GM12872 (cell line): ENCODE data around the gene SELENBP1.

Source experiments
- TF ChIP-seq, protein P1 (sequence below): IDR thresholded peaks from 3 replicates; pipeline ENCODE4 v1.5.1; 2011; ENCODE audit warnings: low read depth, mild to moderate bottlenecking, low read length, moderate library complexity; ENCODE audit not compliant: insufficient read depth

The SELENBP1 gene

DNA sequence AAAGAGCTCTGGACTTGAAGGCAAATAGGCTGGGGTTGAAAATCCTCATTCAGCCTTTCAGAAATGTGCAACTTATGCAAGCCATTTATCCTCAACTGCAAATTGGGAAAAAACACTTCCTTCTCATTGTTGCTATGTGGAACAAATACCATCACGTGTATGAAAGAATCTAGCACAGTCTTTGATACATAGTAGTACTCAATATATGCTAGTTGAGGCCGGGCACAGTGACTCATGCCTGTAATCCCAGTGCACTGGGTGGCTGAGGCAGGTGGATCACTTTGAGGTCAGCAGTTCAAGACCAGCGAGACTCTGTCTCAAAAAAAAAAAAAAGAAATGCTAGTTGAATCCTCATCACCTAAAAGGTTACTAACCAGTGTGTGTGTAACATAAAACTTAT, 53.5 kb downstream of the SELENBP1 start:
- TF ChIP-seq, protein P1, sequence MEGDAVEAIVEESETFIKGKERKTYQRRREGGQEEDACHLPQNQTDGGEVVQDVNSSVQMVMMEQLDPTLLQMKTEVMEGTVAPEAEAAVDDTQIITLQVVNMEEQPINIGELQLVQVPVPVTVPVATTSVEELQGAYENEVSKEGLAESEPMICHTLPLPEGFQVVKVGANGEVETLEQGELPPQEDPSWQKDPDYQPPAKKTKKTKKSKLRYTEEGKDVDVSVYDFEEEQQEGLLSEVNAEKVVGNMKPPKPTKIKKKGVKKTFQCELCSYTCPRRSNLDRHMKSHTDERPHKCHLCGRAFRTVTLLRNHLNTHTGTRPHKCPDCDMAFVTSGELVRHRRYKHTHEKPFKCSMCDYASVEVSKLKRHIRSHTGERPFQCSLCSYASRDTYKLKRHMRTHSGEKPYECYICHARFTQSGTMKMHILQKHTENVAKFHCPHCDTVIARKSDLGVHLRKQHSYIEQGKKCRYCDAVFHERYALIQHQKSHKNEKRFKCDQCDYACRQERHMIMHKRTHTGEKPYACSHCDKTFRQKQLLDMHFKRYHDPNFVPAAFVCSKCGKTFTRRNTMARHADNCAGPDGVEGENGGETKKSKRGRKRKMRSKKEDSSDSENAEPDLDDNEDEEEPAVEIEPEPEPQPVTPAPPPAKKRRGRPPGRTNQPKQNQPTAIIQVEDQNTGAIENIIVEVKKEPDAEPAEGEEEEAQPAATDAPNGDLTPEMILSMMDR: no peak

DNA sequence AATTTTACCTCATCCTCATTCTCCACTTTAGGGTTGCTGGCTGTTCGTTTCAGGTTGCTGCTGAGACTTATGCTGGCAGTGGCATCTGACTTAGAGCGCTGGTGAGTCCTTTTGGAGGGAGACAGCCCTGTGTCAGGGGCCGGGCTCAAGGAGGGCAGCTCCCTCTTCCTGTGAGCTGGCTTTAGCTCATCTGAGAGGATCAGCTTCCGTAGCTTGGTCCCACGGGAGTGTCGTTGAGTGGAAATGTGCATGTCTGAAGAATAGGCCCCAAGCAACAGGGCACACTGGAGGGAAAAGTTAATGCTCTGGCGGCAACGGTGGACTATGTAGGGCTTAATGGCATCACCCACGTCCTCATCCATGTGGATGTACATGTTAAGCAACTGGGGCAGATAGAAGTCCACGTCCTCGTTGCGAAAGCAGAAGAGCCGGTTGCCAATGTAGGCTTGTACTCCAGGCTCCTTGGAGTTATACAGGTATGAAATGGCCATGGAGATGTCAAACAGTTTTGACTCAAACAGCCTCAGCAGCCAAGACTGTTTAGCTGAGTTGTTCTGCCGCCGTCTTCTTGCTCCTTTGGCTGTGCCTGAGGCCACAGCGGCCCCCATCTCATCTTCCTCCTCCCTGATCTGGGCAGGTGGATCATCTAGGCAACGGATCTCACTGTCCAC, 56.8 kb downstream of the SELENBP1 start:
- TF ChIP-seq, protein P1: no peak
